Activated naive CD4-positive, alpha-beta T cell treated with anti-CD3 and anti-CD28 coated beads, Interleukin-2, amount 50 U/mL, for 16 hours (primary cell): ENCODE measurements around the gene PTPRK.
"Not testable (repeated sequence)": the region's sequence is repeated elsewhere in the genome, so short reads cannot be mapped to it uniquely, and the experiment has no call there.

Source experiments
- DNase-seq: peaks from one replicate; pipeline ENCODE4 v3.0.0-alpha.2; 2020

The PTPRK gene

GRCh38 chr6:128487746-128488145 lies 32.7 kb downstream of the PTPRK start:
- DNase-seq = no peak

DNA sequence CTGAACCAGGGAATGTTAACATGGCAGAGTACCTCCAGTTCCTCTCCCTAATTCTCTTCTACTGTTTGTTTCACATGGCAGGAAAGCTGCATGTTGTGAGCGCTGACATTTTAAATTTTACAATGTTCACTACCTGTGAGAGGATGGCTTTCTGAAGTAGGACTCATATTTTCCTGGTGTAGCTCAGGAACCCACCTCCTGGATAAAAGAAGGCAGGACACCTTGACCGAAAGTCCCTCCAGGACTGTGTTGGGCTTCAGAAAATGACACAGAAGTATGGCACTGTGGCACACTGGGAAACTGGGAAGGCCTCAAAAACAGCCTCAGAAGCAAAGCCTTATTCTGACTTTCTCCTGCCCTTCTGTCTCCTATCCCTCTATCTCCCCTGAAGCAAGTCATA lies 33.3 kb downstream of the PTPRK start:
- DNase-seq = no peak

GRCh38 chr6:128486580-128486979 lies 33.8 kb downstream of the PTPRK start:
- DNase-seq = not testable (repeated sequence)

DNA sequence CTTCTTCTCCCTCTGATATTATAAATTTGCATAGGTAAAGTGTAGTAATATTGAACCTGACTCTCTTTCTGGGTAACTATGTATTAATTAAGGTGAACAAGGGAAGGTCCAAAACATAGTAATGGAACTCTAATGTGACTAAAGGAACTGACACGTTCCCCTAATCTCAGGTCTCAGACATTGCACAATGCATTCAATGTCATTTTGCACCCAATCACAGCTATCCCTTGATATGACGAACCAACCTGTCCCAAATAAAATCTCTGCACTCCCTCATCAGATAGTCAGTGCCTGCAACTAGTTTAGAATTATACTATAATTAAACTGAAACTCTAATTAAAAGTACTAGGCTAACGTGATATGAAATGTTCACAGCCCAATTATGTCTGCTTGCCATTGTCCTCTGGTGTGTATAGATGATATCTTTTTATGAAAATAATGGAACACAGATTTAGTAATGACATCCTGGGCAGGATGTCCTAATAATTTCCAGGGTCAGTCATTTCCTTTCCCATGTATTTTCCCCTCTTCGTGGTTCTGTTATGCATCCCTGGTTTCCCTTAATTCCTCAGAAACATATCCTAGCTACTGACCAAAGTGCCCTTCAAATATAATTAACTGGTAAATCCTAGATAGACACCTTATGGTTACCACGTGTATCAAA lies 36.8 kb downstream of the PTPRK start:
- no peak for DNase-seq

- no peak for DNase-seq
Observed at GRCh38 chr6:128482642-128483041, 37.8 kb downstream of the PTPRK start.

DNA sequence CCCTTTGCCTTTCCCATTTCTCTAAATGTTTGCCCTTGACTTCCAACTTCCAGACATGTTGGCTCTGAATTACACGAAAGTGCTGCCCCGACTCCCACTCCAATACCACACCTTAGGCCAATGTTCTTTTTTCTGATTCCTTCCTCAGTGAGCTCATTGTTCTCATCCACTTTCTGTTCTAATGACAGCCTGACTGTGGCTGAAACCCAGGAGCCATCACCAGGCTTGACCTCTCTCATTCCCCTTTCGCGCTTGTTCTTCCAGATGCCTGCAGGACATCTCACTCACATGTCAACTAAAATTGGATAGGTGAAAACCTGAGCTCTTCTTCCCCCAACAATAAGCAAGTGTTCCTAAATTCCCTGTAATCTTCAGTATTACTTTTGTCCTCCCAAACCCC lies 40.4 kb downstream of the PTPRK start:
- no peak for DNase-seq

GRCh38 chr6:128479048-128479666 lies 41.2 kb downstream of the PTPRK start:
- DNase-seq = no peak

GRCh38 chr6:128478230-128479047 lies 42.0 kb downstream of the PTPRK start:
- no peak for DNase-seq

GRCh38 chr6:128474933-128475332 lies 45.5 kb downstream of the PTPRK start:
- no peak for DNase-seq

GRCh38 chr6:128474481-128474880 lies 45.9 kb downstream of the PTPRK start:
- no peak for DNase-seq

GRCh38 chr6:128471907-128472306 lies 48.5 kb downstream of the PTPRK start:
- DNase-seq = no peak

DNA sequence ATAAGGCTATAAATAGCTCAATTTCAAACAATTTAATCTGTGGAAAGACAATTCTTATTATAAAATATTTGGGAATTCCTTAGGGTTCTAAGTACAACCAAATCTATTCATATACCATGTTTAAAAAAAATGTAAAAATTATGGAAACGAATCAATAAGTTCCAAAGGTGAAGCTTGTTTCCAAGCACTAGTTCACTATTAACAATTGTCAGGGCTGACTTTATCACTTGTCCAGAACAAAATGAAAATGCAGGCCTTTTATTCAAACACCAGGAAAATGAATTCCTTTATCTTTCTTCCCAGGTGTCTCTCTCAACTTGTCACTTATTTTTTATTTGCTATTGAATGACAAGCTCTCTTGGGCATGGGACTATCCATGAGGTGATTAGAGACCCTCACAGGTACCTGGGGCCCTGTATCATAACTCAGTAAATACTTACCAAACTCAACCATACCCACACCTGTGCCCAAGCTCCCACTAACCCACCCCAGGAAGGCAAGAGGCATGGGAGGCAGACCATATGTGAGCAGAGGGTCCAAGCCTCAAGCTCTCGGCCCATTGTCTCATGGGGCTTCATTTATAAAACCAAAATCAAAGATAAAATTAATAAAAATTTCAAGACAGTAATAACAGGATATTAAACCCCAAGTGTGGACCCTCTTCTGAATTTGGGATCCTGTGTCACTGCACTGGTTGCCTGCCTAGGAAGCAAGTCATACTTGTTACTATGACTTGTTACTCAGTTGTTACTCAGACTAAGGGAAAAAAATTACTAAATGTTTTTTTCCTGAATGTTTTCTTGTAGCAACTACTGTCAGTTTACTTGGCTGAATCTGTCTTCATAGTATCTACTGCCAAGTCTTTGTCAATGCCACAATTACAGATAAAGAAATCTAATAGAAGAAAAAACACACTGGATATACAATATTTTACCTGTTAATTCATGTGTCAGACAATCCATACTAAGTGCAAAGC lies 54.7 kb downstream of the PTPRK start:
- DNase-seq = no peak

DNA sequence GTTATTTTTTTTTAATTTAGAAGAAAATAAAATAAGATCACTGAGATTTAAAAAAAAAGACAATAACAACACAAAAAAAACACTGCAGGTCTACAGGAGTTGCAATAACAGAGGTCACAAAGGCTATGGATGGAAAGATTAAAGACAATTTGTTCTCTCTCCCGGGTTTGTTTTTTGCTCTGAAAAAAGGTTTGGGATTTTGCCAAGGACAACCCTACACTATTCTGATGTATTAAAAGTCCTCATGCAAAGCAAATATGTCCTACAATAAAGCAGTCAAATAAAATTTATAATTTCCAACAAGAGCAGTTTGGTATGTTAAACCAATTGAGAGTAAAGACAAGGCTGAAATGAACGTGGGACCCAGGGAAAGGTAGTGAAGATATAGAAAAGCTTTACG lies 55.6 kb downstream of the PTPRK start:
- no peak for DNase-seq

DNA sequence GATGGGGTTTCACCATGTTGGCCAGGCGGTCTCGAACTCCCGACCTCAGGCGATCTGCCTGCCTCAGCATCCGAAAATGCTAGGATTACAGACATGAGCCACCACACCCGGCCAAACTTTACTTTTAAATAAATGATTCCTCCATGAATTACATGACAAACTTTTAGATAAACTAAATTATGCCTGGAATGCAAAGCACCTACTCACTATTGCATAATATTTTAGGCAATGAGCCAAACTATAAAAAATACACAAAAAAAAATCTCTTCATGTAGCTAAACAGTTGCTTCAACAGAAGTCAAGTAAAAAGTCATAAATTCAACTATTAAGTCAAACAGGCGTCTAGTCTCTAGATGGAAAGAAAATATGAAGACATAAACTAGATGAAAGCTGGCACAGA lies 56.5 kb downstream of the PTPRK start:
- no peak for DNase-seq

DNA sequence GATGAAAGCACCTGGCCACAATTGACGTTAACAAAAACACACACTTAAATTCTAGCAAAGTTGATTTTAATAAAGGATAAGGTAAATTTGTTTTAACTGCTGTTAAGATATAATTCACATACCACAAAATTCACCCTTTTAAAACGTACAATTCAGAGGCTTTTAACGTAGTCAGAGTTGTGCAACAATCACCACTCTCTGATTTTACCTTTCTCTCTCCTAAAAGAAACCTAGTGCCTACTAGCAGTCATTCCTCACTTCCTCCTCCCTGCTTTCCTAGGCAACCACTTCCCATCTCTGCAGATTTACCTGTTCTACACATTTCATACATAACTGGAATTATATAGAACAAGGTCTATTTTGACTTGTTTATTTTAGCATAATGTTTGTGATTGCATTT lies 58.9 kb downstream of the PTPRK start:
- no peak for DNase-seq

GRCh38 chr6:128456510-128457230 lies 63.7 kb downstream of the PTPRK start:
- DNase-seq = no peak

DNA sequence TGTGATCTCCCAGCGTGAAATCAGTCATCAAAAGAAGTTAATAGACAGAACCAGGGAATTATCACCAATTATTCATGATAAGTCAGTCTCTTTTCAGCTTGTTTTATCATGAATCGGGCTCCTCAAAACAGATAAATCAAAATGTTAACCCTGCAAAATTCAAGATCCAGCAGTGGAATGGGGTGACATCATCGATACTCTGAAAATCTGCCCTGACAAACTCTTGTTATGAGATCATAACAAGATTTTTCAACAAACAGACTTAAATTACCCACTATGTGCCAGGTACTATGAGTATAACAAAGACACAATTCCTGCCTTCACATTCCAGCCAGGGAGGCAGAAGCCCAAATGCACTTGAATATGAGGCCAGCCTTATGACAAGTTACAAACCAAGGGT lies 64.4 kb downstream of the PTPRK start:
- no peak for DNase-seq

GRCh38 chr6:128452713-128453112 lies 67.7 kb downstream of the PTPRK start:
- no peak for DNase-seq

GRCh38 chr6:128446497-128446896 lies 73.9 kb downstream of the PTPRK start:
- DNase-seq = no peak

DNA sequence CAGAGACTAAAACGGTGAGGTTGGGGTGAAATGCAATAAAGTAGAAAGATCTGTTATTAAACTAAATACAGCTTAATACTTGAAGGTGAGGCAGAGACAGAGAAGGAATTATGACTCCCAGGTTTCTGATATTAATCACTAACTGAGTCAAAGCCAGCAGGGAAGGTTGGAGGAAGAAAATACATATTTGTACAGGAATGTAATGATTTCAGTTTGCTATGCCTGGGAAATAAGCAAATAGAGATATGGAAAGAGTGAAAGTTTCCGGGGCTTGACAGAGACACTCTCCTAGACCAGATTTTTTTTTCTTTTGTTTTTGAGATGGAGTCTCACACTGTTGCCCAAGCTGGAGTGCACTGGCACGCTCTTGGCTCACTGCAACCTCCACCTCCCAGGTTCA lies 76.8 kb downstream of the PTPRK start:
- no peak for DNase-seq

DNA sequence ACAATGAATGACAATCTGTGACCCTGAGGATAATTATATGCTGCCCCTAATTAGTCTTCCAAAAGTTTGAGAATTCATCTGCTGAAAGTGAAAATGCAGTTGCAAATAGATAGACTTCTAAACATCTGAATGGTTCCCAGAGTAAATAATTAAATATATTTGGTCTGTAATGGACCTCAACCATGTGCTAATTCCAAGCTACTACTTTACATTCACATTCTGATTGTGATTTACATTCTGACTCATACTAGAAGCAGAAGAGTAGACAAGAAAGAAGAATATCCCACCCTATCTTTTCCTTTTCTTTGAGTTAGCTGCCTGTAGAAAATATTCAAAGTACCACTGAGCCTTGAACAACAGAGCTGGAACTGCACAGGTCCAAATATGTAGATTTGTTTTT lies 80.8 kb downstream of the PTPRK start:
- no peak for DNase-seq

DNA sequence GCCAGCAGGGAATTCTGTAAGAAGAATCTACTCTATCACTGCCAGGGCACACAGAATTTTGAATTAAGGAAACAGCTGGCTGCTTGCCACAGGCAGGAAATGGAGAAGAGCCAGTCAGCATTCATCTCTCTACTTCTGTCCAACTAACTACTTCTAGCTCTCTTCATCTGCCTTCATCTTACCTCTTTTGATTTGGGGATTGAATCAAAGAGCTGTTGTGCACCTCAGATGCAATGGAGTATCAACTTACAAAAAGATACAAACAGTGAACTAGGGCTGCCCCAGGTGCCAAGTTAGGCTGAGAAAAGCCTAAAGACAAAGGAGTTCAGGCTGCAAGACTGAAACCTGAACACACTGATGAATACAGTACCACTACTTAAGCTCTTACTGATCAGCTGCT lies 82.0 kb downstream of the PTPRK start:
- DNase-seq = no peak
